ENCODE results near the gene ADAMTS9.

The ADAMTS9 gene

DNA sequence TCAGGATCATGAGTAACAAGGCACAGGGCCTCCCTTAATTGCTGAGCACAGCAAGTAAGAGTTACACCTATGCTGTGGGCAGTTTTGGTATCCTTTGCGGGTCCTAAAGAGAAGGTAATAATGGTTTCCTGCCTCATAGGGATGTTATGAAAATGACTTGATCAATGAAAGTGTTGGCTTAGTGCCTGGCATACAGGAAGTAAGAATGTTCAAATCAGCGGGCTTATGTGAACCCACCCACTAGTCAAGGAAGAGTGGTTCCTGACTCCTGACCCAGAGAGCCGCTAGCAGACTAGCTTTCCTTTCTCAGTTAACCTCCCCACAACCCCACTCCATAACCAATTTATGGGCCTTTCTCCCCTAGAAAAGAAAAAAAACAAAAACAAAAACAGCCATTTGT, 5.2 kb upstream of the ADAMTS9 start:
- Histone ChIP-seq H3K79me2 (ENCODE audit: insufficient read depth, low read length) (no peaks in the 10 kb centered on the region), H2AFZ (ENCODE audit: low read depth, low read length, severe bottlenecking) (no peak overlapping the region), H3K27me3 (ENCODE audit: low read length) (no peaks in the 10 kb centered on the region), H3K9me2 (replicated peaks; ENCODE audit: insufficient read depth, low read length) (no peaks in the 10 kb centered on the region), H3K9ac (ENCODE audit: low read length) (no peak overlapping the region), H4K20me1 (ENCODE audit: low read depth, low read length) (no peaks in the 10 kb centered on the region), H3K27ac (ENCODE audit: low read depth, low read length) (no peak overlapping the region), H3K36me3 (ENCODE audit: low read length) (no peaks in the 10 kb centered on the region), H3F3A (ENCODE audit: insufficient read depth) (no peaks in the 10 kb centered on the region), H3K4me3 (ENCODE audit: insufficient read depth, low read length, poor library complexity, severe bottlenecking) (no peak overlapping the region), H3K9me3 (ENCODE audit: insufficient read depth, low read length) (no peaks in the 10 kb centered on the region), H3K4me2 (ENCODE audit: low read depth, low read length, poor library complexity, severe bottlenecking) (no peak overlapping the region)
- TF ChIP-seq EZH2phosphoT487 (conservative IDR thresholded peaks at IDR 0.05; ENCODE audit: low read length), result no peak
- TF ChIP-seq, protein P1, sequence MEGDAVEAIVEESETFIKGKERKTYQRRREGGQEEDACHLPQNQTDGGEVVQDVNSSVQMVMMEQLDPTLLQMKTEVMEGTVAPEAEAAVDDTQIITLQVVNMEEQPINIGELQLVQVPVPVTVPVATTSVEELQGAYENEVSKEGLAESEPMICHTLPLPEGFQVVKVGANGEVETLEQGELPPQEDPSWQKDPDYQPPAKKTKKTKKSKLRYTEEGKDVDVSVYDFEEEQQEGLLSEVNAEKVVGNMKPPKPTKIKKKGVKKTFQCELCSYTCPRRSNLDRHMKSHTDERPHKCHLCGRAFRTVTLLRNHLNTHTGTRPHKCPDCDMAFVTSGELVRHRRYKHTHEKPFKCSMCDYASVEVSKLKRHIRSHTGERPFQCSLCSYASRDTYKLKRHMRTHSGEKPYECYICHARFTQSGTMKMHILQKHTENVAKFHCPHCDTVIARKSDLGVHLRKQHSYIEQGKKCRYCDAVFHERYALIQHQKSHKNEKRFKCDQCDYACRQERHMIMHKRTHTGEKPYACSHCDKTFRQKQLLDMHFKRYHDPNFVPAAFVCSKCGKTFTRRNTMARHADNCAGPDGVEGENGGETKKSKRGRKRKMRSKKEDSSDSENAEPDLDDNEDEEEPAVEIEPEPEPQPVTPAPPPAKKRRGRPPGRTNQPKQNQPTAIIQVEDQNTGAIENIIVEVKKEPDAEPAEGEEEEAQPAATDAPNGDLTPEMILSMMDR (IDR thresholded peaks at IDR 0.05; ENCODE audit: insufficient read depth, low read length, poor library complexity, severe bottlenecking), result no peak

DNA sequence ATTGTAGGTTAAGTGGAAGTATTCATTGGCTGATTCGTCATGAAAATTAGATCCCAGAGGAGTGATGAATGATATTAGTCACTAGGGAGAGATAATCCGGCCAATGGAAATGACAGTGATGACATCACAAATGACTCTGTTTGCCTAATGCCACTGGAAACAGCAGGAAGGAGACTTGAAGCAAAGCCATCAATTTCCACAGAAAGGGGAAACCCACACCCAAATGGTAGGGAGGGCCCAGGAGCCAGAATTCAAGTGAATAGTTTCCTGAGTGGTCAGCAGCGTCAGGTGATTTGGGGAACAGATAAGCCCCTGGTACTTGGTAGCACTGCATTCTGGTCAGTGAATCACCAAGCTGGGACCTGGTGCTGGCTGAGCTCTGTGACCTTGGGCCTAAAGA, 3.3 kb upstream of the ADAMTS9 start:
- no peaks in the 10 kb centered on the region for H3K79me2 ChIP-seq (ENCODE audit: insufficient read depth, low read length)
- H3K36me3 ChIP-seq (ENCODE audit: low read length), result no peaks in the 10 kb centered on the region
- TF ChIP-seq EZH2phosphoT487 (conservative IDR thresholded peaks at IDR 0.05; ENCODE audit: low read length), result no peak
- TF ChIP-seq, protein P1 (IDR thresholded peaks at IDR 0.05; ENCODE audit: insufficient read depth, low read length, poor library complexity, severe bottlenecking), result no peak
- no peaks in the 10 kb centered on the region for H3K9me2 ChIP-seq (replicated peaks; ENCODE audit: insufficient read depth, low read length)
- H3K9me3 ChIP-seq (ENCODE audit: insufficient read depth, low read length), result no peaks in the 10 kb centered on the region
- no peak overlapping the region for H3K4me2 ChIP-seq (ENCODE audit: low read depth, low read length, poor library complexity, severe bottlenecking)
- no peaks in the 10 kb centered on the region for H4K20me1 ChIP-seq (ENCODE audit: low read depth, low read length)
- no peak overlapping the region for H3K4me3 ChIP-seq (ENCODE audit: insufficient read depth, low read length, poor library complexity, severe bottlenecking)
- H3K27ac ChIP-seq (ENCODE audit: low read depth, low read length), result no peak overlapping the region
- no peaks in the 10 kb centered on the region for H3F3A ChIP-seq (ENCODE audit: insufficient read depth)
- no peak overlapping the region for H3K9ac ChIP-seq (ENCODE audit: low read length)
- no peak overlapping the region for H2AFZ ChIP-seq (ENCODE audit: low read depth, low read length, severe bottlenecking)
- H3K27me3 ChIP-seq (ENCODE audit: low read length), result no peaks in the 10 kb centered on the region

DNA sequence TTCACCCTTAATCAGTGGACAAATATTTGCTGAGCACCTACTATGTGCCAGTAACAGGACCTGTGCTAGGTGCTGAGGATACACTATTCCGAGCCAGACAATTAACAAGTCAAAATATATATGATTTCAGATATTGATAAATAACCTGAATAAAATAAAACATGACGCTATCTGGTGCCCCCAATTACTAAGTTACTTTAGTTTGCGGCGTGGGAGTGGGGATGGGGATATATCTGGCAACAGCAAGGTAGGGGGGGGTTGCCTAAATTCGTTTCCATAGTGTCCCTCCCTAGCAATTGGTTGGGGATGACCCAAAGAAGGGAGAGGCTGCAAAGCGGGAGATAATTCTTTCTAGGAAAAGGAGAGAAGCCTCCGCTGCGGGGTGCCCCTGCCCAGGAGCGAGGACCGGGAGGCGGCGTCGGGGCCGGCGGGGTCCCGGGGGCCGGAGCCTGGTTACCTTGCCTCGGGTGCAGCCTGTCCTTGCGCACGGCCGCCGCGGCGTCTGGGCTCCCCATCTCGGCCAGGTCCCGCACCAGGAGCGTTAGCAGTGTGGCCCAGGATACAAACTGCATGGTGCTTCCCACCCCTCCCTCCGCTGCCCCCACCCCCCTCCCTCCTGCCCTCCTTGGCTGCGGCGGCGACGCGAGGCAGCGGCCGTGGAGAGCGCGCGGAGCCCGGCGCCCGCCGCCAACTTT, 567 bp downstream of the ADAMTS9 start:
- Histone ChIP-seq H4K20me1 (ENCODE audit: low read depth, low read length) (no peaks in the 10 kb centered on the region), H3K9me3 (ENCODE audit: insufficient read depth, low read length) (no peaks in the 10 kb centered on the region), H3K9ac (ENCODE audit: low read length) (no peak overlapping the region), H3K9me2 (replicated peaks; ENCODE audit: insufficient read depth, low read length) (no peaks in the 10 kb centered on the region), H3K36me3 (ENCODE audit: low read length) (no peaks in the 10 kb centered on the region), H3K79me2 (ENCODE audit: insufficient read depth, low read length) (no peaks in the 10 kb centered on the region), H3K4me3 (ENCODE audit: insufficient read depth, low read length, poor library complexity, severe bottlenecking) (no peak overlapping the region), H3K4me2 (ENCODE audit: low read depth, low read length, poor library complexity, severe bottlenecking) (no peak overlapping the region), H3K27me3 (ENCODE audit: low read length) (no peaks in the 10 kb centered on the region), H3F3A (ENCODE audit: insufficient read depth) (no peaks in the 10 kb centered on the region), H3K27ac (ENCODE audit: low read depth, low read length) (no peak overlapping the region), H2AFZ (ENCODE audit: low read depth, low read length, severe bottlenecking) (no peak overlapping the region)
- TF ChIP-seq, protein P1 (IDR thresholded peaks at IDR 0.05; ENCODE audit: insufficient read depth, low read length, poor library complexity, severe bottlenecking), result no peak
- no peak for TF ChIP-seq EZH2phosphoT487 (conservative IDR thresholded peaks at IDR 0.05; ENCODE audit: low read length)

All from SU-DHL-6 (cell line).